SK-N-MC (cell line): ENCODE data around the gene SCPEP1.

Experiments used
- EZH2 ChIP-seq: fragments of 200-600 bp; sonication (generic); IDR thresholded peaks from one replicate; pipeline ENCODE4 v1.6.1; 2017; ENCODE audit warnings: antibody characterized with exemption
- FOXP2 ChIP-seq: optimal IDR thresholded peaks from 2 replicates; pipeline ENCODE3; 2011; ENCODE audit warnings: mild to moderate bottlenecking, moderate library complexity; ENCODE audit not compliant: insufficient read depth; ENCODE audit errors: extremely low read length, control extremely low read depth
- POLR2AphosphoS5 ChIP-seq: IDR thresholded peaks from 2 replicates; pipeline ENCODE4 v1.6.1; 2012; ENCODE audit warnings: mild to moderate bottlenecking, low read depth, low read length, borderline replicate concordance

DNA sequence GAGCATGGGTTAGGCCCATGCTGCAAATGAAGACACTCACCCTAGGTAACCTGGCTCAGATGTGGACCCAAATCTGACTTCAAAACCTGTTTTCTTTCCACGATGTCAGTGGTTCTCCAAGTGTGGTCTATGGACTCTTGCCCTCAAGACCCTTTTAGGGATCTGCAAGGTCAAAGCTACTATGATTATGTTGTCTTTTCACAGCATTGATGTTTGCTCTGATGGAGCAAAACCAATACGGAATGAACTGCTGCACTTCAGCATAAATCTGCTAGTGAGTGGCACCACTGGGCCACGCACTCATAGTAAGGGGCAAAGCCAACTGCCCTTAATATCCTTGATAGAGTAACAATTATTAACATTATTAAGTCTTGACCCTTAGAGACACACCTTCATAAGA, 42.5 kb upstream of the SCPEP1 start:
- no peak for TF ChIP-seq POLR2AphosphoS5
- no peak for TF ChIP-seq FOXP2
- TF ChIP-seq EZH2, result no peak
